ENCODE results near the gene DDHD1.
A peak's percentile ranks its signal among the peaks of the same experiment; 100 is the strongest.
"Not testable (repeated sequence)": the region's sequence is repeated elsewhere in the genome, so short reads cannot be mapped to it uniquely, and the experiment has no call there.

DDHD1 gene

GRCh38 chr14:53180272-53181221, 27.4 kb upstream of the DDHD1 start:
- Histone ChIP-seq H3K4me3 (ENCODE audit: low read depth, low read length) (no peak overlapping the region), H3K36me3 (ENCODE audit: insufficient read depth, low read length) (no peaks in the 10 kb centered on the region), H3K27ac (ENCODE audit: low read depth, low read length) (no peak overlapping the region), H3K27me3 (ENCODE audit: insufficient read depth, low read length) (peaks cover 7% of the 10 kb centered on the region; the same call in 1 of the 2 replicates), H3K4me1 (ENCODE audit: control insufficient read depth, insufficient read depth, low read length, unreplicated experiment) (no peaks in the 10 kb centered on the region), H3K79me2 (ENCODE audit: control insufficient read depth, insufficient read depth, low read length, unreplicated experiment) (no peaks in the 10 kb centered on the region), H2AFZ (ENCODE audit: low read length, unreplicated experiment) (no peak overlapping the region)

- not testable (repeated sequence) for H3K4me3 ChIP-seq (ENCODE audit: low read depth, low read length); H3K79me2 ChIP-seq (ENCODE audit: control insufficient read depth, insufficient read depth, low read length, unreplicated experiment); H2AFZ ChIP-seq (ENCODE audit: low read length, unreplicated experiment); H3K27ac ChIP-seq (ENCODE audit: low read depth, low read length); H3K27me3 ChIP-seq (ENCODE audit: insufficient read depth, low read length); H3K36me3 ChIP-seq (ENCODE audit: insufficient read depth, low read length); H3K4me1 ChIP-seq (ENCODE audit: control insufficient read depth, insufficient read depth, low read length, unreplicated experiment)
Measured at GRCh38 chr14:53179486-53180005, 26.4 kb upstream of the DDHD1 start.

- Histone ChIP-seq H3K27me3 (ENCODE audit: insufficient read depth, low read length) (peaks cover 7% of the 10 kb centered on the region; the same call in 1 of the 2 replicates), H3K4me3 (ENCODE audit: low read depth, low read length) (no peak overlapping the region), H3K4me1 (ENCODE audit: control insufficient read depth, insufficient read depth, low read length, unreplicated experiment) (no peaks in the 10 kb centered on the region), H3K27ac (ENCODE audit: low read depth, low read length) (no peak overlapping the region), H2AFZ (ENCODE audit: low read length, unreplicated experiment) (no peak overlapping the region), H3K36me3 (ENCODE audit: insufficient read depth, low read length) (no peaks in the 10 kb centered on the region), H3K79me2 (ENCODE audit: control insufficient read depth, insufficient read depth, low read length, unreplicated experiment) (no peaks in the 10 kb centered on the region)
Measured at GRCh38 chr14:53175375-53175774, 22.3 kb upstream of the DDHD1 start.

GRCh38 chr14:53174918-53175317, 21.8 kb upstream of the DDHD1 start:
- no peak overlapping the region for H3K4me3 ChIP-seq (ENCODE audit: low read depth, low read length)
- no peaks in the 10 kb centered on the region for H3K36me3 ChIP-seq (ENCODE audit: insufficient read depth, low read length)
- H3K4me1 ChIP-seq (ENCODE audit: control insufficient read depth, insufficient read depth, low read length, unreplicated experiment): no peaks in the 10 kb centered on the region
- H2AFZ ChIP-seq (ENCODE audit: low read length, unreplicated experiment): no peak overlapping the region
- H3K27ac ChIP-seq (ENCODE audit: low read depth, low read length): no peak overlapping the region
- no peaks in the 10 kb centered on the region for H3K79me2 ChIP-seq (ENCODE audit: control insufficient read depth, insufficient read depth, low read length, unreplicated experiment)
- peaks cover 7% of the 10 kb centered on the region; the same call in 1 of the 2 replicates for H3K27me3 ChIP-seq (ENCODE audit: insufficient read depth, low read length)

- peaks cover 11% of the 10 kb centered on the region for H3K4me1 ChIP-seq (ENCODE audit: control insufficient read depth, insufficient read depth, low read length, unreplicated experiment)
- no peaks in the 10 kb centered on the region for H3K36me3 ChIP-seq (ENCODE audit: insufficient read depth, low read length)
- no peak overlapping the region for H3K4me3 ChIP-seq (ENCODE audit: low read depth, low read length)
- H3K79me2 ChIP-seq (ENCODE audit: control insufficient read depth, insufficient read depth, low read length, unreplicated experiment): no peaks in the 10 kb centered on the region
- H3K27me3 ChIP-seq (ENCODE audit: insufficient read depth, low read length): no peaks in the 10 kb centered on the region
- no peak overlapping the region for H3K27ac ChIP-seq (ENCODE audit: low read depth, low read length)
- H2AFZ ChIP-seq (ENCODE audit: low read length, unreplicated experiment): no peak overlapping the region
Measured at GRCh38 chr14:53168786-53169185, 15.7 kb upstream of the DDHD1 start.

- no peaks in the 10 kb centered on the region for H3K27me3 ChIP-seq (ENCODE audit: insufficient read depth, low read length)
- H3K4me1 ChIP-seq (ENCODE audit: control insufficient read depth, insufficient read depth, low read length, unreplicated experiment): peaks cover 11% of the 10 kb centered on the region
- peak overlapping the region; percentile 93 for H2AFZ ChIP-seq (ENCODE audit: low read length, unreplicated experiment)
- H3K4me3 ChIP-seq (ENCODE audit: low read depth, low read length): peak overlapping the region; percentile 14; the same call in 1 of the 2 replicates
- no peaks in the 10 kb centered on the region for H3K79me2 ChIP-seq (ENCODE audit: control insufficient read depth, insufficient read depth, low read length, unreplicated experiment)
- peak overlapping the region; percentile 33 for H3K27ac ChIP-seq (ENCODE audit: low read depth, low read length)
- no peaks in the 10 kb centered on the region for H3K36me3 ChIP-seq (ENCODE audit: insufficient read depth, low read length)
Measured at GRCh38 chr14:53167602-53168328, 14.6 kb upstream of the DDHD1 start.

- Histone ChIP-seq H2AFZ (ENCODE audit: low read length, unreplicated experiment) (no peak overlapping the region), H3K36me3 (ENCODE audit: insufficient read depth, low read length) (no peaks in the 10 kb centered on the region), H3K27ac (ENCODE audit: low read depth, low read length) (no peak overlapping the region), H3K4me1 (ENCODE audit: control insufficient read depth, insufficient read depth, low read length, unreplicated experiment) (peaks cover 1% of the 10 kb centered on the region), H3K79me2 (ENCODE audit: control insufficient read depth, insufficient read depth, low read length, unreplicated experiment) (no peaks in the 10 kb centered on the region), H3K27me3 (ENCODE audit: insufficient read depth, low read length) (no peaks in the 10 kb centered on the region), H3K4me3 (ENCODE audit: low read depth, low read length) (no peak overlapping the region)
Measured at GRCh38 chr14:53161758-53162435, 8.8 kb upstream of the DDHD1 start.

GRCh38 chr14:53156238-53156637, 3.1 kb upstream of the DDHD1 start:
- Histone ChIP-seq H3K36me3 (ENCODE audit: insufficient read depth, low read length) (no peaks in the 10 kb centered on the region), H3K27ac (ENCODE audit: low read depth, low read length) (no peak overlapping the region), H2AFZ (ENCODE audit: low read length, unreplicated experiment) (no peak overlapping the region), H3K79me2 (ENCODE audit: control insufficient read depth, insufficient read depth, low read length, unreplicated experiment) (peaks cover 10% of the 10 kb centered on the region), H3K4me1 (ENCODE audit: control insufficient read depth, insufficient read depth, low read length, unreplicated experiment) (peaks cover 4% of the 10 kb centered on the region), H3K27me3 (ENCODE audit: insufficient read depth, low read length) (no peaks in the 10 kb centered on the region), H3K4me3 (ENCODE audit: low read depth, low read length) (no peak overlapping the region)

- H2AFZ ChIP-seq (ENCODE audit: low read length, unreplicated experiment): peak overlapping the region; percentile 92
- H3K27ac ChIP-seq (ENCODE audit: low read depth, low read length): no peak overlapping the region
- peaks cover 26% of the 10 kb centered on the region for H3K4me1 ChIP-seq (ENCODE audit: control insufficient read depth, insufficient read depth, low read length, unreplicated experiment)
- H3K4me3 ChIP-seq (ENCODE audit: low read depth, low read length): peak overlapping the region; percentile 90
- no peaks in the 10 kb centered on the region for H3K27me3 ChIP-seq (ENCODE audit: insufficient read depth, low read length)
- H3K79me2 ChIP-seq (ENCODE audit: control insufficient read depth, insufficient read depth, low read length, unreplicated experiment): peaks cover 35% of the 10 kb centered on the region
- no peaks in the 10 kb centered on the region for H3K36me3 ChIP-seq (ENCODE audit: insufficient read depth, low read length)
Measured at GRCh38 chr14:53153702-53154112, 584 bp upstream of the DDHD1 start.

- peak overlapping the region; percentile 28; the same call in 1 of the 2 replicates for H3K27ac ChIP-seq (ENCODE audit: low read depth, low read length)
- H2AFZ ChIP-seq (ENCODE audit: low read length, unreplicated experiment): peak overlapping the region; percentile 55
- H3K4me1 ChIP-seq (ENCODE audit: control insufficient read depth, insufficient read depth, low read length, unreplicated experiment): peaks cover 28% of the 10 kb centered on the region
- peaks cover 43% of the 10 kb centered on the region for H3K79me2 ChIP-seq (ENCODE audit: control insufficient read depth, insufficient read depth, low read length, unreplicated experiment)
- no peaks in the 10 kb centered on the region for H3K36me3 ChIP-seq (ENCODE audit: insufficient read depth, low read length)
- peak overlapping the region; percentile 90 for H3K4me3 ChIP-seq (ENCODE audit: low read depth, low read length)
- no peaks in the 10 kb centered on the region for H3K27me3 ChIP-seq (ENCODE audit: insufficient read depth, low read length)
Measured at GRCh38 chr14:53152184-53152886, 788 bp downstream of the DDHD1 start.
